OCI-LY7 (cell line): ENCODE data around the gene TRIO. TPM values are rescaled to one million over a fixed set of nuclear protein-coding genes. Genes with fewer than 3 reads are reported as not detected.
A peak's percentile ranks its signal among the peaks of the same experiment; 100 is the strongest.

ENCODE experiments used
- BruUV-seq: library from RNA; stranded (reverse); fragments of 400-500 nt; replicated peaks from 2 replicates; lab custom pipeline; 2021; lab: Mats Ljungman, UMichigan
- CTCF ChIA-PET: fragments of 300-600 bp; sonication (Branson Sonifier 250); formaldehyde crosslinking; loops from one replicate; lab custom pipeline; 2022; ENCODE audit warnings: antibody characterized with exemption; ENCODE audit not compliant: unreplicated experiment; lab: Charles Lee
- POLR2A ChIA-PET: fragments of 300-600 bp; sonication (Branson Sonifier 250); formaldehyde crosslinking; loops from one replicate; lab custom pipeline; 2022; ENCODE audit warnings: antibody characterized with exemption; lab: Charles Lee
- DNase-seq: peaks from one replicate; pipeline ENCODE4 v3.0.0-alpha.2; 2015; ENCODE audit warnings: low spot score
- H2AFZ ChIP-seq: fragments of 200-600 bp; sonication (generic), shearing (Covaris generic); 2 replicates; pipeline ENCODE4 v1.6.1; 2014; ENCODE audit warnings: mild to moderate bottlenecking, antibody characterized with exemption, low read length, moderate library complexity
- H3K27ac ChIP-seq: fragments of 200-600 bp; sonication (generic); 2 replicates; pipeline ENCODE4 v1.5.1; 2014; ENCODE audit warnings: mixed run types, low read depth, mild to moderate bottlenecking, moderate library complexity, low read length, inconsistent platforms; ENCODE audit not compliant: poor library complexity, severe bottlenecking
- H3K36me3 ChIP-seq: fragments of 200-600 bp; sonication (generic); 2 replicates; pipeline ENCODE4 v1.6.1; 2014; ENCODE audit warnings: mild to moderate bottlenecking, antibody characterized with exemption, low read length, moderate library complexity, mixed read lengths; ENCODE audit not compliant: insufficient read depth
- H3K4me1 ChIP-seq: fragments of 200-600 bp; sonication (generic); 2 replicates; pipeline ENCODE4 v1.5.1; 2014; ENCODE audit warnings: mild to moderate bottlenecking, low read length; ENCODE audit not compliant: insufficient read depth, poor library complexity, severe bottlenecking
- H3K4me2 ChIP-seq: fragments of 200-600 bp; sonication (generic); 2 replicates; pipeline ENCODE4 v1.6.1; 2014; ENCODE audit warnings: mild to moderate bottlenecking, low read length
- H3K4me3 ChIP-seq: fragments of 200-600 bp; sonication (generic); 2 replicates; pipeline ENCODE4 v1.5.1; 2014; ENCODE audit warnings: mild to moderate bottlenecking, low read depth, low read length; ENCODE audit not compliant: poor library complexity, severe bottlenecking
- H3K79me2 ChIP-seq: fragments of 200-600 bp; sonication (generic); 2 replicates; pipeline ENCODE4 v1.6.1; 2016; ENCODE audit warnings: low read depth, mild to moderate bottlenecking, low read length, moderate library complexity, mixed read lengths; ENCODE audit not compliant: insufficient read depth
- H3K9me2 ChIP-seq: fragments of 200-600 bp; sonication (generic); 2 replicates; pipeline ENCODE4 v1.6.1; 2016; ENCODE audit warnings: mild to moderate bottlenecking, low read length, mixed read lengths; ENCODE audit not compliant: insufficient read depth
- H3K9me3 ChIP-seq: fragments of 200-600 bp; sonication (generic); 2 replicates; pipeline ENCODE4 v1.6.1; 2014; ENCODE audit warnings: mild to moderate bottlenecking, mixed run types, low read length, mixed read lengths
- H4K20me1 ChIP-seq: fragments of 200-600 bp; sonication (generic); 2 replicates; pipeline ENCODE4 v1.6.1; 2014; ENCODE audit warnings: mild to moderate bottlenecking, antibody characterized with exemption, low read length, moderate library complexity, mixed read lengths; ENCODE audit not compliant: insufficient read depth
- EZH2phosphoT487 ChIP-seq: fragments of 200-600 bp; sonication (generic); IDR thresholded peaks from 2 replicates; pipeline ENCODE4 v1.6.1; 2018; ENCODE audit warnings: low read depth, borderline replicate concordance, mild to moderate bottlenecking, mixed run types, antibody characterized with exemption, low read length, moderate library complexity, mixed read lengths
- intact Hi-C: fragments of 100-400 bp; cut with micrococcal nuclease; formaldehyde crosslinking; loops from one replicate; pipeline ENCODE4 v1.10.0; 2022; ENCODE audit not compliant: unreplicated experiment
- total RNA-seq, 2 experiments: library from RNA; depleted of rRNA in 1 of 2; stranded (reverse); fragments of >200 nt in 1 of 2; shearing (Covaris generic) in 1 of 2; gene quantifications; 2 replicates each; pipeline ENCODE4 v1.2.3, GENCODE V29; 2014 to 2022
- TF ChIP-seq, protein P1 (sequence below): fragments of 200-600 bp; sonication (generic); conservative IDR thresholded peaks from 2 replicates; pipeline ENCODE4 v1.5.1; 2014; ENCODE audit warnings: mild to moderate bottlenecking, antibody characterized with exemption, low read length, moderate library complexity, mixed read lengths

TRIO gene
- total RNA-seq, 2 experiments from 2014 or later, result 35.8 to 55.1 TPM

DNA sequence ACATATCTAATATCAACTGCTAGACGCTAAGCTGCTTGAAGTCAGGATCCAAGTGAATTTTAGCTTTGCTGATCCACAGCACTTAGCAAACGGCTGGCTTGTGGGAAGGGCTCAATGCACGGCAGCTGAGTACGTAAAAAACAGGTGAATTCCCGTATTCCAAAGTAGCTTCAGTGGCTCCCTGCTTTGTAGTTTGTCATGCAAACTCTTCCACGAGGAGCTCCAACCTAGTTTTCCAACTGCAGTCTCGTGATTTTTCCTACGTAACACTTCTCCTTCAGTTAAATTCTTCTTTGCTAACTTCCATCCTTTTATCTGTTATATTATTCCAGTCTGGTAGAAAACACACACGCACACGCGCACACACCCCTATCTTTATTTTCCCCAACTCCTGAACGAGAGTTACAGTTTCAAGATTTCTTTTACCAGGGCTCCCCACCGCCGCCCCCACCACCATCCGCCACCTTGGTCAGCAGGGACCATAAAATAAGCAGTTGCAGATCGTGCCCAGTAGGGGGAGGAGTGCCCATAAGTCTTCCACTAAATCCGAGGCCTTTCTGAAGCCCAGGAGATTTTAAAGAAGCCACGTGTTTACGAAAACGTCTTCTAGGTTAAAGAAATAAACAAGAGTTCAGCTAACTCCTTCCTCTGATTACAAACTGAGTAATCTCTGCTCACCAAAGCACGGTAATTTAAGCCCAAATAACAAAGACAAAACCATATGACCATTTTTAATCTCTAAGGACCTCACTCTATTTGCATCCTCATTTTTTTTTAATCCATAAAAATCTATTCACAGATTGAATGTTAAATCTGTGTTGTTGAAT is 34.8 kb upstream of the TRIO start:
- no peaks in the 10 kb centered on the region for H3K9me2 ChIP-seq
- H3K79me2 ChIP-seq, result no peaks in the 10 kb centered on the region
- ChIA-PET CTCF (no interaction called here), POLR2A (interaction anchor here (0.8 kb wide), 1 partner anchor 162 kb away, joined by 3 read pairs; no protein-coding TSS in a partner anchor)
- no peak for TF ChIP-seq EZH2phosphoT487
- TF ChIP-seq, protein P1, sequence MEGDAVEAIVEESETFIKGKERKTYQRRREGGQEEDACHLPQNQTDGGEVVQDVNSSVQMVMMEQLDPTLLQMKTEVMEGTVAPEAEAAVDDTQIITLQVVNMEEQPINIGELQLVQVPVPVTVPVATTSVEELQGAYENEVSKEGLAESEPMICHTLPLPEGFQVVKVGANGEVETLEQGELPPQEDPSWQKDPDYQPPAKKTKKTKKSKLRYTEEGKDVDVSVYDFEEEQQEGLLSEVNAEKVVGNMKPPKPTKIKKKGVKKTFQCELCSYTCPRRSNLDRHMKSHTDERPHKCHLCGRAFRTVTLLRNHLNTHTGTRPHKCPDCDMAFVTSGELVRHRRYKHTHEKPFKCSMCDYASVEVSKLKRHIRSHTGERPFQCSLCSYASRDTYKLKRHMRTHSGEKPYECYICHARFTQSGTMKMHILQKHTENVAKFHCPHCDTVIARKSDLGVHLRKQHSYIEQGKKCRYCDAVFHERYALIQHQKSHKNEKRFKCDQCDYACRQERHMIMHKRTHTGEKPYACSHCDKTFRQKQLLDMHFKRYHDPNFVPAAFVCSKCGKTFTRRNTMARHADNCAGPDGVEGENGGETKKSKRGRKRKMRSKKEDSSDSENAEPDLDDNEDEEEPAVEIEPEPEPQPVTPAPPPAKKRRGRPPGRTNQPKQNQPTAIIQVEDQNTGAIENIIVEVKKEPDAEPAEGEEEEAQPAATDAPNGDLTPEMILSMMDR, result peak; percentile 82
- peak; percentile 70 for DNase-seq
- no peak overlapping the region for H3K4me2 ChIP-seq
- H3K4me3 ChIP-seq, result no peak overlapping the region
- no peaks in the 10 kb centered on the region for H4K20me1 ChIP-seq
- H3K4me1 ChIP-seq, result no peaks in the 10 kb centered on the region
- no peak overlapping the region for H3K27ac ChIP-seq
- intact Hi-C loops, result loop anchor here (1.0 to 5.0 kb wide), 2 partner anchors 162 to 254 kb away; no protein-coding TSS in a partner anchor
- H2AFZ ChIP-seq, result peak overlapping the region; percentile 34; the same call in 1 of the 2 replicates
- BruUV-seq, result no TSS peak
- no peaks in the 10 kb centered on the region for H3K9me3 ChIP-seq
- no peaks in the 10 kb centered on the region for H3K36me3 ChIP-seq

DNA sequence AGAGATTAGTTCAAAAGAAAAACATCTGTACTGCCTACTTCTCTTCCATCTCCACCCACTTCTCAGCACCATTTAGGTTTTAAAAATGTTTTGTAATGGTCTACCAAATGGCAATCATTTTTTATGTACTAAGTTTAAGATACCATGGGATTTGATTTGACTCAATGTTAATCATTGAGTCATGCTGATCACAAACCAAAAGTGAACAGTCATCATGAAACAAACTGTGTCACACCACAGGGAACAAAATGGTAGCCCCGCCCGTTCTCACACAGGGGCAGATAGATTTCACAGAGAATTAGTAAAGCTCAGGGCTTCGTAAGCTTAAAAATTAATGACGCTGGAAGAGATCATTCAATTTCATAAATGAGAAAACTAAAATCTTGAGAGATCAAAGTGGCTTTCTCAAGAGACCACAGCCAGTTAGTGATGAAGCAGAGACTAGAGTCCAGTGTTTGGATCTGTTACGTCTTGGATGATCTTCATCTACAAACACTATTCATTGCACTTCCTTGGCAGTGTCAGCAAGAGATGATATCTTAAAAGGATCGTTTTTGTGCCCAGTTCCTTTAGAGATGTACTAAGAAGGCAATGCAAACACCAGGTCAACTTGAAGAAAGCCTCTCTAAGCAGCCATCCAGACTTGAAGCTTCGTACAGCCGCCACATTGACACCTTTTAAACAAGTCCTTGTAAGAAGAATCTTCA is 33.9 kb upstream of the TRIO start:
- ChIA-PET CTCF (no interaction called here), POLR2A (interaction anchor here (0.8 kb wide), 1 partner anchor 161 kb away, joined by 3 read pairs; no protein-coding TSS in a partner anchor)

More for the DNA sequence above, 33.9 kb upstream of the TRIO start:
- H3K4me2 ChIP-seq, result no peak overlapping the region
- no peaks in the 10 kb centered on the region for H4K20me1 ChIP-seq
- H3K9me3 ChIP-seq, result no peaks in the 10 kb centered on the region
- peak overlapping the region; percentile 34; the same call in 1 of the 2 replicates for H2AFZ ChIP-seq
- TF ChIP-seq EZH2phosphoT487, result no peak
- TF ChIP-seq, protein P1, result no peak
- H3K4me3 ChIP-seq, result no peak overlapping the region
- H3K4me1 ChIP-seq, result no peaks in the 10 kb centered on the region
- H3K27ac ChIP-seq, result no peak overlapping the region
- intact Hi-C loops, result loop anchor here (5.0 kb wide), 1 partner anchor 253 kb away; no protein-coding TSS in a partner anchor
- H3K79me2 ChIP-seq, result no peaks in the 10 kb centered on the region
- BruUV-seq, result no TSS peak
- H3K9me2 ChIP-seq, result no peaks in the 10 kb centered on the region
- H3K36me3 ChIP-seq, result no peaks in the 10 kb centered on the region
- no peak for DNase-seq
